Stimulated activated CD4-positive, alpha-beta T cell treated with anti-CD3 and anti-CD28 coated beads, TNF-alpha, amount 100 ng/mL, for 24 hours (primary cell): Measurements from ENCODE around the gene PSMD9.
"Not testable (repeated sequence)": the region's sequence is repeated elsewhere in the genome, so short reads cannot be mapped to it uniquely, and the experiment has no call there.

Experiments
- DNase-seq, 3 experiments: peaks; one replicate each; pipeline ENCODE4 v3.0.0-alpha.2; 2020; ENCODE audit warnings: low read depth in 3 of 3

Gene PSMD9

DNA sequence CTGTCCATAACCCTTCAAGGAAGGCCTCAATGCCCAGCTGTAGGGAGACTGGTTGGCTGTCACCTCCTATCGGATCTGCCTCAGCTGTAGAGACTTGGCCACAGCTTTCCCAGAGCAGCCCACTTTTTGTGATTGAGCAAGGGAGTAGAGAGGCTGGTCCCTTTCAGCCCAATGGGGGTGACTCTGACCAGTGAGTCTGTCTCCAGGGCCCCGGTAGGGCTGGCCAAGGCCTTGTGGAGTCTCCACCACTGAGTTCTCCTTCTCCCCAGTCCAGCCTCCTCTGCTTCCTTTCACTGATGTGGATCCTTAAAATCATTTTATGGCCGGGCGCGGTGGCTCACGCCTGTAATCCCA, 15.4 kb upstream of the PSMD9 start:
- DNase-seq, result no peak

GRCh38 chr12:121874071-121874470, 14.5 kb upstream of the PSMD9 start:
- no peak for DNase-seq

- DNase-seq, result no peak
These were observed 13.0 kb upstream of the PSMD9 start for GRCh38 chr12:121875582-121875981.

- DNase-seq, result not testable (repeated sequence)
These were observed 12.5 kb upstream of the PSMD9 start for GRCh38 chr12:121876080-121876447.

GRCh38 chr12:121883315-121883660, 5.3 kb upstream of the PSMD9 start:
- no peak for DNase-seq

- not testable (repeated sequence) for DNase-seq
These were observed 3.5 kb upstream of the PSMD9 start for GRCh38 chr12:121885129-121885528.

DNA sequence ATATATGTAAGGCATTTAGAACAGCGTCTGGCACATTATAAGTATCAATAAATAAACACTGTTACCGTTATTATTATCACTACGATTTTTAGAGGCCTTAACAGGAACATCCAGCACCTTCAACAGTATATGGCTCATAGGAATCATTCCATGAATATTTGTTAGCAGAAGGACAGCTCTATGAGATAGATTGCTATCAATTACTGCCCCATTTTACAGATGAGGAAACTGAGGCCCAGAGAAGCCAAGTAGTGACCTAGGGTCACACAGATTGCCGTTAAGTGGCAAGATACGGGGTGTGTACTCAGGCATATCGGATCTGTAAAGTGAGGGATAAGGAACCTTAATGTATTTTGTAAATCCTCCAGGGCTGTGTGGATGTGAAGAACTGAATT, 510 bp upstream of the PSMD9 start:
- DNase-seq, result no peak

DNA sequence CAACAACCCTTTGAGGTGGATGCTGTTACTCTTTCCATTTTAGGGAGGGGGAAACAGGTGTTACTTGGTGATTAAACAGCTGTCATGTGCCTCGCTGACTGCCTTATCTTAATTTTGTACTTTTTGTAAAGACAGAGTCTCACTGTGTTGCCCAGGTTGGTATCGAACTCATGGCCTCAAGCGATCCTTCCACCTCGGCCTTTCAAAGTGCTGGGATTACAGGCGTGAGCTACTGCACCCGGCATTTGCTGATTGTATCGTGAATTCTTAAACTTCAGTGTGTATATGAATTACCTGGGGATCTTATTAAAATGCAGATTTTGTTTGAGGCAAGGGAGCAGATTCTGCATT, 659 bp downstream of the PSMD9 start:
- no peak for DNase-seq

DNA sequence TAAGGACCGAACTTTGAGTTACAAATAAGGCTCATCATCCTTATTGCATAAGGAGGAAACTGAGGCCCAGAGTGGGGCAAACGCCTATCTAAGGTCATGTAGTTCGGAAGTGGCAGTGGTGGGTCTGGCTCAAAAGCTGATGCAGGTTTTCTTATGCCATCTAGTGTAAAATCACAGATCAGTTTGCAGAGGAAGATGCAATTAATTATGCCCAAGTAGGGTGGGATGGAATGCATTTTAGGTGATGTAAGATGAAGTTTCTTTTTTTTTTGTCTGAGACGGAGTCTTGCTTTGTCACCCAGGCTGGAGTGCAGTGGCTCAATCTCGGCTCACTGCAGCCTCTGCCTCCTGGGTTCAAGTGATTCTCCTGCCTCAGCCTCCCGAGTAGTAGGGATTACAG, 1.1 kb downstream of the PSMD9 start:
- not testable (repeated sequence) for DNase-seq

- DNase-seq, result no peak
These were observed 4.3 kb downstream of the PSMD9 start for GRCh38 chr12:121892673-121893561.

GRCh38 chr12:121893961-121894460, 5.4 kb downstream of the PSMD9 start:
- no peak for DNase-seq

GRCh38 chr12:121894633-121895032, 6.0 kb downstream of the PSMD9 start:
- no peak for DNase-seq

DNA sequence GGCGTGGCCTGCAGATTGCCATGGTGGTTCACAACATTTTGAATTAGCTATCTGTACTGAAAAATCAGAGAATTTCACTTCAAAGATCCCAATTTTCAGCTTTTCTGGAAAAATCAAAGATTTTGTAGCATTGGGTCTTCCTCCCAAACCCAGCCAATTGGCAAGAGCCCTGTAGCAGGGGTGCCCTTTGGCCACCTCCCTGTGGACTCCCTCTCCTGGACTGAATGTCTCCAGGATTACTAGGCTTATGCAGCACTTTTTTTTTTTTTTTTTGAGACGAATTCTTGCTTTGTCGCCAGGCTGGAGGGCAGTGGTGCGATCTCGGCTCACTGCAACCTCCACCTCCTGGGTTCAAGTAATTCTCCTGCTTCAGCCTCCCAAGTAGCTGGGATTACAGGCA, 9.7 kb downstream of the PSMD9 start:
- no peak for DNase-seq

DNA sequence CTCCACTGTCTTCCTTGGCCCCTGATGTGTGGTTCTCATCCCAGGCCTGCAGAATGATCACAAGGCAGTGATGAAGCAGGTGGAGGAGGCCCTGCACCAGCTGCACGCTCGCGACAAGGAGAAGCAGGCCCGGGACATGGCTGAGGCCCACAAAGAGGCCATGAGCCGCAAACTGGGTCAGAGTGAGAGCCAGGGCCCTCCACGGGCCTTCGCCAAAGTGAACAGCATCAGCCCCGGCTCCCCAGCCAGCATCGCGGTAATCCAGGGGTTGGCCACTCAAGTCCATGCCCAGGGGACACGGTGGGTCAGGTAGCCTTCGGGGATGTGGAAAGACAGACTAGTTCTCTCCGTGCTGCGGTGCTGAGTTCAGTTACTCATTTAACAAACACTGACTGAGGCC, 11.0 kb downstream of the PSMD9 start:
- no peak for DNase-seq

- DNase-seq, result no peak
These were observed 14.6 kb downstream of the PSMD9 start for GRCh38 chr12:121903202-121903601.

DNA sequence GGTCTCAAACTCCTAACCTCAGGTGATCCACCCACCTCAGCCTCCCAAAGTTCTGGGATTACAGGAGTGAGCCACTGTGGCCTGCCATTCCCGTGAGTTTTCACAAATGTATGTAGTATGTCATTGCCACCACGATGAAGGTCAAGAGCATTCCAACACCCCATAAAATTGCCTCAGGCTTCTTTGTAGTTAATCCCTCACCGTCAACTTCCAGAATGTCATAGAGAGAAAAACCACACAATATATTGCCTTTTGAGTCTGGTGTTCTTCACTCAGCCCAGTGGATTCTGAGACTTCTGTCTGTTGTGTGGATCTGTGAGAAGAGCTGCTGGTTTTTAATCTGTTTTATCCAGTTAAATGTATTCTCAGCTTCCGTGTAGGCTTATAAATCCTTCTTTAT, 17.2 kb downstream of the PSMD9 start:
- no peak for DNase-seq

DNA sequence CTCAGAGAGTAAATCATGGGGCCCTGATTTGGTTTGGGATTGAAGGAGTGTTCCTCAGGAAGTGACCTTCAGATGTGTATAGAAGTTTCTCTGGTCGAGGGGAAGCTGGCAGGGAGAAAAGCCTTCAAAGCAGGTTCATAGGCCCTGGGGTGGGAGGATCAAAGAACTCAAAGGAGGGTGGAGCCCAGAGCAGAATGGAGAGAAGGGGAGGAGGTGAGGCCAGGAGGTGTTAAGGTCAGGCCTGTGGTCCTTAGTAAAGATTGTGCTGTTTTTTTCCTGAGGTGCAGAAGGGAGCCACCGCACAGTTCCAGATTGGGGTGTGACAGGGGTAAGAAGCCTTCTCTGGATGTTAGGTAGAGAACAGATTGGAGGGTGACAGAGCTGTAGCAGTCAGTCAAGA, 20.1 kb downstream of the PSMD9 start:
- no peak for DNase-seq

DNA sequence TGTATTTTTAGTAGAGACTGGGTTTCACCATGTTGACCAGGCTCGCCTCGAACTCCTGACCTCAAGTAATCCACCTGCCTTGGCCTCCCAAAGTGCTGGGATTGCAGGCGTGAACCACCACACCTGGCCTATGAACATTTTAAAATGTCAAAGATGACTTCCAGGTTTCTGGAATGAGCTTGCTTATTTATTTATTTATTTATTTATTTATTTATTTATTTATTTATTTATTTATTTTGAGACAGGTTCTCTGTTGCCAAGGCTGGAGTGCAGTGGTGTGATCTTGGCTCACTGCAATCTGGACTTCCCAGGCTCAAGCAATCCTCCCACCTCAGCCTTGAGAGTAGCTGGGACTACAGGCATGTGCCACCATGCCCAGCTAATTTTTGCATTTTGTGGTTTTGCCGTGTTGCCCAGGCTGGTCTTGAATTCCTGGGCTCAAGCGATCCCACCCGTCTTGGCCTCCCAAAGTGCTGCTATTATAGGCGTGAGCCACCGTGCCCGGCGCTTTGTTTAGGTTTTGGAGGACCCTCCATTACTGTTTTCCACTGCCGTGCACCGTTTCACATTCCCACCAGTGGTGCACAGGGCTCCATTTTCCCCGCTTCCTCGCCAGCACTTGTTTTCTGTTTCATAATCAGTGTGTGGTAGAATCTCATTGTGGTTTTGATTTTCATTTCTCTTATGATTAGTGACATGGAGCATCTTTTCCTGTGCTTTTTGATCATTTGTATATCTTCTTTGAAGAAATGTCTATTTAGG, 23.4 kb downstream of the PSMD9 start:
- peak in 1 of 3 experiments; percentile 28 for DNase-seq

DNA sequence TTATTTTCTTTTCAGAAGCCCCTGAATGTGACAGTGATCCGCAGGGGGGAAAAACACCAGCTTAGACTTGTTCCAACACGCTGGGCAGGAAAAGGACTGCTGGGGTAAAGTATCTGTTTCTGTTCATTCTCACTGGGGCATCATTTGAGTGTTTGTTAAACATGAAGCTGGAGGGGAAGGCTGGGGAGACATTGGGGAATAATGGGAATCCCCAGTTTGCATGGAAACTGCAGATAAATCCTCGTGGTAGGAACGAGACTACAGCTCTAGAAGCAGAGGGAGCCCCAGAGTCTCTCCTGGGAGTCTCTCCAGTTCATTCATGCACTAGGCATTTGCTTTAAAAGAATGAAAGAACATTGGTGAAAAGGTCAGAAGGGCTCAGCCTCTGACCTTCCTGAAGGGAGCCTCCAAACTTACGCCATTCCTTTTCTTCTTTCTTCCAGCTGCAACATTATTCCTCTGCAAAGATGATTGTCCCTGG, 27.3 kb downstream of the PSMD9 start:
- no peak for DNase-seq

GRCh38 chr12:121916719-121917118, 28.1 kb downstream of the PSMD9 start:
- DNase-seq, result no peak

DNA sequence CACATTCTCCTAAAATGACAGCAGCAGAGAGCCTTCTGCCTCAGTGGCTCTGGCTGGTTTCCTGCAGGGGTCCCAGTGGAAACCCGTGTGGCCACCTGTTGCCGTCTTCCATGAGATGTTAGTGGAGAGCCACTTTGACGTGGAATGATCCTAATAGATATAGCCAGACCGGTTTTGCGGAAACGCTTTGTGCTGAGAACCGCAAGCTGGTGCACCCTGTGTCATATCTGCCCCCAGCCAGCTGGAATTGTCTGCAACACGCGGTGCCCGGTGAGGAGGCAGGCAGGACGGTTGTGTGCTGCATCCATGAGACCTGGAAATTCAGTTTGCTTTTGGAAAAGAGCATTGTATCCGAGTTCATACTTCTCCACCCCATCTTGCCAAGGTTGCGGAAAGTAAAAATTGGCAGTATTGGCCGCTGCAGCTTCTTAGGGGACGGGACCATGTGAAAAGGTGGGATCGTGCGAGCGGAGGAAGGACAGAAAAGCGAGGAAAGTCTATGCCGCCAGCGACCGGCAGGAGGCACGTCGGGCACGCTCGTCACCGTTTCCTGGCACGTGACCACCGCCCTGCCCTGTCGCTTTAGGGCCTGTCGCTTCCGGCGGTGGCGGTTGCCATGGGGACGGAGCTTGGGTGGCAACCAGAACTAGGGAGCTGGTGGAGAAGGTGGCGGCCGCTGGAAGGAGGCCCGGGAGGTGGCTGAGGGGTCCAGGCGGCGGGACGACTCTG, 29.5 kb downstream of the PSMD9 start, which contains the start of gene CFAP251:
CFAP251 (plus strand) TSS at position 643 of the 729 bp plus-strand sequence. CDS start 2,714 bp downstream, outside the sequence.
- peak; percentile 89 to 96 (median 92) for DNase-seq

DNA sequence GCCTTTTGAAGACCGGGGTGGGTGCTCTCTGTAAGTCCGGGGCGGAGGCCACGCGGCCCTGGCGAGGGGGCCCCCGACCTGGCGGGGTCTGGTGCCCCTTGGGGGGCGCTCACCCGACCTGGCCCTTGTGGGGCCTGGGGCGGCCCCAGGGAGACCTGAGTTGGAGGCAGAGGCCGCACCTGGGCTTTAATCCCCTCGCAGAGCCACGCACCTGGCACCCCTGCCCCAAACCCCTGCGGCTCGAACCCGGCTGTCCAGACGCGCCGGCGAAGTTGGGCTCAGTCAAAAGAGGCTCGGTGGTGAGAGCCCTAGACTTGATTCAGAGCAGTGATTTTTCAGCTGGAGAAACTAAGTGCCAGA, 30.1 kb downstream of the PSMD9 start:
- no peak for DNase-seq
